Measurements from ENCODE around the gene PPP1R2B. TPM values are rescaled to one million over a fixed set of nuclear protein-coding genes. Genes with fewer than 3 reads are reported as not detected.
"Not testable (repeated sequence)": the region's sequence is repeated elsewhere in the genome, so short reads cannot be mapped to it uniquely, and the experiment has no call there.

PPP1R2B gene
- total RNA-seq (2014; rRNA removed; shearing (Covaris generic)), result not detected in 2 replicates
- not detected in 2 replicates for polyA plus RNA-seq (2014; cell fraction: nucleus; rRNA removed)

DNA sequence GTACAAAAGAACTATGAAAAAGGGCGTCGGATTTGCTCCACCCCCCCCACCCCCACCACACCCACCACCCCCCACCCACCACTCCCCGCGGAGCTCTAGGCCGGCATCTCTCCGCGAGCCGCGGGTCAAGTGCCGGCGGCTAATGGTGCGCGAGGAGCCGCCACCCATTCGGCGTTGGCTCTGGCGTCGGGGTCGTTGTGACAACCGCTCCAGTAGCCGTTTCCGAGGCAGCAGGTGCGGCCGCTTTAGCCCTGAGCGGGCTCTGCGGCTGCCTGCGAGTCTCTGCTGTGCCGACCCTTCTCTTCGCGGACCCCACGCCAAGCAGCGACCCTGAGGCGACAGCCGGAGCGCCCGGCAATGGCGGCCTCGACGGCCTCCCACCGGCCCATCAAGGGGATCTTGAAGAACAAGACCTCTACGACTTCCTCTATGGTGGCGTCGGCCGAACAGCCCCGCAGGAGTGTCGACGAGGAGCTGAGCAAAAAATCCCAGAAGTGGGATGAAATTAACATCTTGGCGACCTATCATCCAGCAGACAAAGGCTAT is at the start of gene PPP1R2B:
PPP1R2B (plus strand) TSS at position 90 of the 546 bp plus-strand sequence; CDS start at position 358, 268 bp downstream.
- DNase-seq (ENCODE audit: extremely low read depth, low read depth), result no peak

- no peak for DNase-seq (ENCODE audit: extremely low read depth, low read depth)
Observed at GRCh38 chr5:156800929-156801328, 49.2 kb upstream of the PPP1R2B start.

DNA sequence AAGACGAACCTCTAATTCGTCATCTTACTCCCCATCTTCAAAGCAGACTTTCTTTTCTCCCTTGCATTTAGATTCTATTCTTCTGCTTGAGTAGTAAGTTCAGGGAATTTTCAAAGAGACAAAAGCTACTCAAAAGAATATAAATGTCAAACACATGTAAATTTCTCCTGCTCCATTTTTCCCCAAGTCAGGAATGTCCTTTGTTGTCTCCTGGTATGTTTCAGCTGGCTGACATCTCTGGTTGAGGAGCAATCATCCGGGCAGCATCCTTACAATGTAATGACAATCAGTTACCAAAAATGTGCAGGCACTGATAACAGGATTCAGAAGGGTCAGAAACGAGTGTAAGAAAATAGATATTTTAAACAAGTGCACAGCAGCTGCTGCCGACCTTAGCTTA is 47.6 kb upstream of the PPP1R2B start:
- DNase-seq (ENCODE audit: extremely low read depth, low read depth), result no peak

GRCh38 chr5:156803404-156803803 is 46.7 kb upstream of the PPP1R2B start:
- no peak for DNase-seq (ENCODE audit: extremely low read depth, low read depth)

DNA sequence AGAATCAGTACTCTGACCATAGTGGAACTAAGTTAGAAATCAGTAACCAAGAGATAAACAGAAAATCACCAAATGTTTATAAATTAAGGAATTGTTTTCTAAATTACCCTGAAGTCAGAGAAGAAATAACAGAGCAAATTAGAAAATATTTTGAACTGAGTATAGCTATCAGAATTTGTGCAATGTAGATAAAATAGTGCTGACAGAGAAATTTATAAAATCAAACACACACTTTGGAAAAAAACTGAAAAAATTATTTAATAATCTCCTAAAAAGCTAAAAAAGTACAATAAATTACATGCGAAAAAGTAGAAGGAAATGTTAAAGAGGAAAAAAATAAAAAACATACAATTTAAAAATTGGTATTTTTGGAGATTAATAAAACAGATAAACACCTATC is 37.1 kb upstream of the PPP1R2B start:
- DNase-seq (ENCODE audit: extremely low read depth, low read depth), result no peak

DNA sequence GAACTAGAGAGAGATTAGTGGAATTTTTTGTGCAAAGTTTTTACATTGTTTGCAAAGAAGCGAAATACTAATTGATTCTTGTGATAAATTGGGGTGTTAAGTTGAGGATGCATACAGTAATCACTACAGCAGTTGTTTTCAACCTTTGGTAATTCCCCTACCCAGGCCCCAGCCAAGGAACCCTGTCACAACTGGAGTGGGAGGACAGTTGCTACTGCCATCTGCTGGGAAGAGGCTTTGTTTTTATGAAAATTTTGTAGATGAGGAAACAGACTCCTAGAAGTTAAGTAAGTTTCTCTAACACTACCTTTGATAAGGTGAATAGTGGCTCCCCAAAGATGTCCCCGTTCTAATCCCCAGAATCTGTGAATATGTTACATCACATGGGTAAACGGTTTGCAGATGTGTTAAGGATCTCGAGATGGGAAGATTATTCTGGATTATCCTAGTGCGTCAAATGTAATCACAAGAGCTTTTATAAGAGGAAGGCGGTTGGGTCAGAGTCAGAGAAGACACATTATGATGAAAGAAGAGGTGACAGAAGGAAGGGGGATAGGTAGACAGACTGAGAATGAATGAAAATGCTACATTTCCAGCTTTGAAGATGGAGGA is 34.0 kb upstream of the PPP1R2B start:
- peak; percentile 3 for DNase-seq (ENCODE audit: extremely low read depth, low read depth)

GRCh38 chr5:156819537-156819936 is 30.6 kb upstream of the PPP1R2B start:
- no peak for DNase-seq (ENCODE audit: extremely low read depth, low read depth)

DNA sequence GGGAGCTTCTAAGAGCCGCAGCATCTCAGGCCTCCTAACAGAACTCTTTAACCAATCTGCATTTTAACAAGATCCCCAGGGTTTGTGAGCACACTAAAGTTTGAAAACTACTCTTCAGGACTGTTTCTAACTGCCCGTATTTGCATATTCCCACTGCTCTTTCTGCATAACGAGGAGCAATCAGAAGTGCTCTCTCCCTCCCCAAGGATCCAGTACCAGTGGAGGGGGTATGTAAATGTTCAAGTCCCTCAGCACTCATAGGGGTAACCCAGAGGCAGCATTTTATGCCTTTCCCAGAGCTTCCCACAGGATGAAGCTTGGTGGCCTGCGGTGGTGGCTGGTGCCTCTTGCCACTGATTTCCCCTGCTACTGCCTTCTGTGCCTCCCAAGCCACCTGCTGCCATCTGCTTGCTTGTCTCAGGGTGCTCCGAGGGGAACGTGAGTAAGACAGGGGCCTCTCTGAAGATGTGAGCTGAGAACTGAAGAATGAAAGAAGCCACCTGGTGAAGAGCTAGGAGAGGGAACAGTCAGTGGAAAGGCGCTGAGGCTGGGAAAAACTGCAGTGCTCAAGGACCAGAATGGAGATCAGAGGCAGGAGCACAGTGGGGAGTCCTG is 30.0 kb upstream of the PPP1R2B start:
- no peak for DNase-seq (ENCODE audit: extremely low read depth, low read depth)

- no peak for DNase-seq (ENCODE audit: extremely low read depth, low read depth)
Observed at GRCh38 chr5:156824241-156824640, 25.9 kb upstream of the PPP1R2B start.

GRCh38 chr5:156824800-156825199 is 25.3 kb upstream of the PPP1R2B start:
- DNase-seq (ENCODE audit: extremely low read depth, low read depth), result peak; percentile 23

DNA sequence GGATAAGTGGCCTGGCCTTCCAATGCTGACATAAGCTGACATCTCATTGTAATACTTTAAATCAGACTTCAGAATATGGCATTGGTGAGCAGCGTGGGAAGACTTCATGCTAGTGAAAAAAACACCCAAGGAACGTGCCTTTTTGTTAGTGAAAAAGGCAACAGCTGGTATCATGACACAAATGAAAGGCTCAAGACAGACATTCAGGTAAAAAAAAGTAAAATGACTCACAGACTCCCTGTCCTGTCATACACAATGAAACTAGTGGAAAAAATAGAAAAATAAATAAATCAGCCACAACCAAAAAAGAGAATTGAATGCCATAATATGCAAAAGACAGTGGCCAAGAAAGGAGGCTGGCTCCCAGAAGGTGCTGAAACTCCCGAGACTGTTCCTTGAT is 24.4 kb upstream of the PPP1R2B start:
- DNase-seq (ENCODE audit: extremely low read depth, low read depth), result no peak

DNA sequence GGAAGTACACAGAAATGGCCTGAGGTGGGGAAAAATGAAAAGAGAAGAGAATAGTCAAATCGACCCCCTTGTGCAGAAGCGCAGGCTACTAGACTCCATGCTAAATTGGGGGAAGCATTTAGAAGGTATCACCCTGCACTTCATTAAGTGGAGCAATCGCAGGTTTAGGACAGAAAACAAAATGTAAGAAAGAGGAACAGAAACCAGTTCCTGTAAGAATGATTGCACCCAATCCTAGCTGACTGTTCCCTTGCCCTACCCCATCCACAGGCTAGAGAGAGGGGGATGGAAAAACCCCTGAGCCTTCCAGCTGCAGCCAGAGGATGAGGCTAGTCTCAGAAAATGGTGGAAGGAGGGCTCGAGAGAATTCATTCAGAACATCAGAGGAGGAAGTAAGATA is 23.9 kb upstream of the PPP1R2B start:
- no peak for DNase-seq (ENCODE audit: extremely low read depth, low read depth)

- no peak for DNase-seq (ENCODE audit: extremely low read depth, low read depth)
Observed at GRCh38 chr5:156834916-156835315, 15.2 kb upstream of the PPP1R2B start.

DNA sequence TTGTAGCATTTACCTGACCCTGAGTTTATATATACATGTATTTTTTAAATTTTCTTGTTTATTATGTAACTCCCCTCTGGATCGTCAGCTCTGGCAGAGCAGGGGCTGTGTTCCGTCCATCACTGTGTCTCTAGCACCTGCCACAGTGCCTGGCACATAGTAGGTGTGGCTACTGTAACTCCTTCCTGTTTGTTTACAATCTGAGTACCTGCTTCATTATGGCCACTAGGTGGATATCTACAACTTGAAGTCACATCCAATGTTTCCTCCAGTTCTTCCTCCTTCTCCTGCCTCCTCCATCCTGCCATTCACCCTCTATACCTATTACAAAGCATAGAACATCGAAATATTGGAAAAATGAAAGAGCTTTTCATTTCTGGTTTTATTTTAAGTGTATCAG is 14.2 kb upstream of the PPP1R2B start:
- no peak for DNase-seq (ENCODE audit: extremely low read depth, low read depth)

- no peak for DNase-seq (ENCODE audit: extremely low read depth, low read depth)
Observed at GRCh38 chr5:156836846-156837245, 13.2 kb upstream of the PPP1R2B start.

DNA sequence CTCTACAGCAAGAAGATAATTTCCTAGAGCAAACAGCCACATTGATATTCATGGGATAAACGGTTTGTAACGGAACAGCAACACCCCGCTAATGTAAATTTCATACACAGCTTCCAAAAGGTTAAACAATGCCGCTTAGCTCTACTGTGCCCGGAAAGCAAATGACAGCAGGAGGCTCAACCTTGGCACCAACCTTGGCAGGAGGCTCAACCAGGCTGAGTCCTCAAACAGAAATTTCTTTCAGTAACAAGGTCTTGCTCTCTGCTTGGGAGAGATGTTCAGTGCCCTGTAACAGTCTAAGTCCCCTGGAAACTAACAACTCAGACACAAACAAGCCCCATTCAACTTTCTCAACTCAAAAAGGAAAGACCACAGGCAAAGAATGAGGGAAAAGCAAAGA is 11.1 kb upstream of the PPP1R2B start:
- no peak for DNase-seq (ENCODE audit: extremely low read depth, low read depth)

DNA sequence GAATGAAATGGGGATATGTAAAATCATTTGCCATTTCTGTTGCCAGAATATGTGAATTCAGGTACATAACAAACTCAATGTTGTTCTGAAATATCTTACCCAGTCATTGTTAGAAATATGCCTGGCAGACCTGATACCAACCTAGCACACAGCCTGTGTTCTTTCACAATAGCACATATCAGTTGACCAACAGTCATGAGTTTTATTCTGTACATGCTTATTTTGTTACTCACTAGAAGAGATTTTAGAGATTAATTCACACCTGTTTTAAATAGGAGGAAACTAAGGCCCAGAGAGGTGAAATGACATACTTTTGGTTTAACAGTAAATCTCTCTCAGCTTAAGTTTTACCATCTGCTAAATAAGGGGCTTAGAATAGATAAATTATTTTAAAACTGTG is 8.4 kb upstream of the PPP1R2B start:
- no peak for DNase-seq (ENCODE audit: extremely low read depth, low read depth)

DNA sequence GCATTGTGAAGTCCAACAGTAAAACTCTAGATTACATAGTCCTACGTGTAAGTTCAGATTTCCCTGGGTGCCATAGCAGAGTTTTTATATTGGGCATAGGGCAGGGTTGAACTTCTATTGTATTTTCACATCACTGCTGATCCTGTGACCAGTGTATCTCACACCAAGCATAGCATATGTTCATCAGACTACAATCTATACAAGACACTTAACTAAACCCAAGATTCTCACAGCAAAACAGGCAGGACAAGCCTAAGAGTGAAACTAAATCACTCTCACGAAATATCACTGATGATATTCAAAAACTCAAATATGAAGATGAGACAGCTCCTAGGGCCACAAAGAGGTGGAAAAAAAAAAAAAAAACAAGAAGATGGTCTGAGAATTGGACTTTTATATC is 3.2 kb upstream of the PPP1R2B start:
- no peak for DNase-seq (ENCODE audit: extremely low read depth, low read depth)

DNA sequence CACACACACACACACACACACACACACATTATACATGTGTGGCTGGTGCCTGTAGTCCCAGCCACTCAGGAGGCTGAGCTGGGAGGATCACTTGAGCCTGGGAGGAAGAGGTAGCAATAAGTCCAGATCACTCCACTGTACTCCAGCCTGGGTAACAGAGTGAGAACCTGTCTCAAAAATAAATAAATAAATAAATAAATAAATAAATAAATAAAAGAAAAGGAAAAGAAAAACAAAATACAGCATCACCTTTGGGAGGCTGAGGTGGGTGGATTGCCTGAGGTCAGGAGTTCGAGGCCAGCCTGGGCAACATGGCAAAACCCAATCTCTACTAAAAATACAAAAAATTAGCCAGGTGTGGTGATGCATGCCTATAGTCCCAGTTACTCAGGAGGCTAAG is 1.6 kb upstream of the PPP1R2B start:
- not testable (repeated sequence) for DNase-seq (ENCODE audit: extremely low read depth, low read depth)

DNA sequence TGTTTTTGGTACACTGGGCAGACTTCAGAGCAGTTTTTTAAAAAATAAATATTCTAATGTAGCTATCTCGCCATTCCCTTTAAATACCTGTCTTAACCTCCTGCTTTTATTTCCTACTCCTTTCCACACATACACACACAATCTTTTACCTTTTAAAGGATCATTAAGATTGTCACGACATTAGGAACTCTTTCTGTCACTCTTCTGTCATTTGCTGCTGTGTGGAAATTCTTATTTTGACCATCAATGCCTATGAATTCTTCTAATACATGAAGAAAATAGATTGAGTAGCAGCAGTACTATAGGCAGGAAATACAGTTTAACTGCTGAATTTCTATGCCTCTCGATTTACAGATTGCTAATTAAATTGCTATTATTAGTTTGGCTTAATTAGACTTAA is 1.8 kb downstream of the PPP1R2B start:
- no peak for DNase-seq (ENCODE audit: extremely low read depth, low read depth)

DNA sequence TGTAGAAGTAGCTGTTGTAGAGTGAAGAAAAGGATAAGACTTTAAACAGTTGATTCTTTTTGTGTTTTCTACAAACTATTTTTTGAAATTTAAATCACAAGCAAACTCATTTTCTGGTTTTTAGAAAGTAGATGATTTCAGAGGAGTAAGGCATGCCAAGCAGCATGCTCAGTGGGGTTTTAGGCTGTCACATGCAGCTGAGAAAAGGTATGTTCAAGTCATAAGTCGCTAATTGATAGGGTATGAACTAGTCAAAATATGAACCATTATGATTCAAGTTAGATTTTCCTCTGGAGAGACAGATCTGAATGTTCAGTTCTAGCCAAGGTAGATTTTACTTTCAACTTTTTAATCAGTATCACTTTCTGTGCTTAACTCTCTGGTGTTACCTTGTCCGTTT is 3.0 kb downstream of the PPP1R2B start:
- not testable (repeated sequence) for DNase-seq (ENCODE audit: extremely low read depth, low read depth)

DNA sequence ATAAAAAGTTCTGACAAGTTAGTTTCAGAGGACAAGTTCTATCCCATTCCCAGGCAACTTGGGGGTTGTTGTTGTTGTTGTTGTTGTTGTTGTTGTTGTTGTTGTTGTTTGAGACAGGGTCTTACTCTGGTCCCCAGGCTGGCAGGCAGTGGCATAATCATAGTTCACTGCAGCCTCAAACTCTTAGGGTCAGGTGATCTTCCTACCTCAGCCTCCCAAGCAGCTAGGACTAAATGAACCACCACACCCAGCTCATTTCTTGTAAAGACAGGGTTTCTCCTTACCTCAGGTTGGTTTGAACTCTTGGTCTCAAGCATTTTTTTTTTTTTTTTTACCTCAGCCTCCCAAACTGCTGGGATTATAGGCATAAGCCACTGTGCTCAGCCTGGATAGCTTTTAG is 15.3 kb downstream of the PPP1R2B start:
- DNase-seq (ENCODE audit: extremely low read depth, low read depth), result no peak

Data from NCI-H460 (cell line).